HEK293 (cell line): ENCODE measurements around the gene TMEM145.

ENCODE experiments used
- CTCF ChIA-PET: fragments of 350-600 bp; formaldehyde crosslinking; extraction: SDS; loops from one replicate; lab custom pipeline; 2021; ENCODE audit warnings: antibody characterized with exemption; lab: Yijun Ruan, JAX
- POLR2A ChIA-PET: fragments of 300-600 bp; formaldehyde crosslinking; extraction: SDS; loops from one replicate; lab custom pipeline; 2020; ENCODE audit warnings: antibody characterized with exemption, inconsistent platforms; lab: Yijun Ruan, JAX
- H3K27ac ChIP-seq: fragments of 200-500 bp; sonication (Bioruptor generic); 2 replicates; pipeline ENCODE4 v1.5.1; 2014; ENCODE audit warnings: low read depth, low read length, control low read depth, inconsistent platforms; ENCODE audit errors: extremely low read depth
- H3K36me3 ChIP-seq, 2 experiments: fragments of 200-500 bp in 1 of 2; sonication (Bioruptor generic) in 1 of 2; 1 replicate in 1 of 2; 2 replicates in 1 of 2; pipeline ENCODE4 v1.5.1; 2014 to 2017; ENCODE audit warnings: inconsistent platforms in 2 of 2, low read length in 2 of 2; ENCODE audit not compliant: control insufficient read depth in 2 of 2, insufficient read depth in 1 of 2
- H3K4me1 ChIP-seq: fragments of 200-500 bp; sonication (Bioruptor generic); 2 replicates; pipeline ENCODE4 v1.5.1; 2014; ENCODE audit warnings: mild to moderate bottlenecking, low read length, inconsistent platforms; ENCODE audit not compliant: control insufficient read depth, insufficient read depth
- H3K4me3 ChIP-seq: 2 replicates; pipeline ENCODE4 v1.5.1; 2011; ENCODE audit warnings: low read depth, mild to moderate bottlenecking, control low read depth, low read length, moderate library complexity
- H3K9me3 ChIP-seq: fragments of 200-500 bp; sonication (Bioruptor generic); 2 replicates; pipeline ENCODE4 v1.5.1; 2014; ENCODE audit warnings: low read depth, low read length, inconsistent platforms; ENCODE audit not compliant: control insufficient read depth, insufficient read depth
- MZF1 ChIP-seq: fragments of 450-650 bp; formaldehyde crosslinking; IDR thresholded peaks from 2 replicates; pipeline ENCODE4 v1.5.1; 2017; ENCODE audit warnings: missing biosample characterization, missing genetic modification characterization, borderline replicate concordance
- SCRT1 ChIP-seq: fragments of 450-650 bp; formaldehyde crosslinking; IDR thresholded peaks from 2 replicates; pipeline ENCODE4 v1.5.1; 2016; ENCODE audit warnings: missing biosample characterization, missing genetic modification characterization, borderline replicate concordance
- ZBTB21 ChIP-seq: fragments of 450-650 bp; formaldehyde crosslinking; IDR thresholded peaks from 2 replicates; pipeline ENCODE4 v1.5.1; 2017; ENCODE audit warnings: missing biosample characterization, missing genetic modification characterization
- ZNF121 ChIP-seq: fragments of 450-650 bp; formaldehyde crosslinking; IDR thresholded peaks from 2 replicates; pipeline ENCODE4 v1.5.1; 2016; ENCODE audit warnings: missing biosample characterization, missing genetic modification characterization
- ZNF214 ChIP-seq: fragments of 450-650 bp; formaldehyde crosslinking; IDR thresholded peaks from 2 replicates; pipeline ENCODE4 v1.5.1; 2017; ENCODE audit warnings: missing biosample characterization, mild to moderate bottlenecking, missing genetic modification characterization, borderline replicate concordance
- ZNF23 ChIP-seq: fragments of 450-650 bp; formaldehyde crosslinking; IDR thresholded peaks from 2 replicates; pipeline ENCODE4 v1.5.1; 2016; ENCODE audit warnings: missing biosample characterization, missing genetic modification characterization, borderline replicate concordance
- ZNF433 ChIP-seq: fragments of 450-650 bp; formaldehyde crosslinking; IDR thresholded peaks from 2 replicates; pipeline ENCODE4 v1.5.1; 2016; ENCODE audit warnings: missing biosample characterization, missing genetic modification characterization, low read depth
- ZNF600 ChIP-seq: fragments of 450-650 bp; formaldehyde crosslinking; IDR thresholded peaks from 2 replicates; pipeline ENCODE4 v1.5.1; 2016; ENCODE audit warnings: missing biosample characterization, missing genetic modification characterization
- ZNF658 ChIP-seq: fragments of 450-650 bp; formaldehyde crosslinking; IDR thresholded peaks from 2 replicates; pipeline ENCODE4; 2016; ENCODE audit warnings: missing biosample characterization, missing genetic modification characterization
- ZNF777 ChIP-seq: fragments of 450-650 bp; formaldehyde crosslinking; IDR thresholded peaks from 2 replicates; pipeline ENCODE4 v1.5.1; 2017; ENCODE audit warnings: missing biosample characterization, missing genetic modification characterization, borderline replicate concordance
- ZNF837 ChIP-seq: fragments of 450-650 bp; formaldehyde crosslinking; IDR thresholded peaks from 2 replicates; pipeline ENCODE4 v1.5.1; 2016; ENCODE audit warnings: missing biosample characterization, missing genetic modification characterization
- ZNF843 ChIP-seq: fragments of 450-650 bp; formaldehyde crosslinking; IDR thresholded peaks from 2 replicates; pipeline ENCODE4 v1.5.1; 2016; ENCODE audit warnings: missing biosample characterization, missing genetic modification characterization
- TF ChIP-seq, protein P1 (sequence below): fragments of 450-650 bp; formaldehyde crosslinking; IDR thresholded peaks from 2 replicates; pipeline ENCODE4 v1.5.1; 2016; ENCODE audit warnings: missing biosample characterization, missing genetic modification characterization
- TF ChIP-seq, protein P2 (sequence below): IDR thresholded peaks from 2 replicates; pipeline ENCODE4 v1.6.1; 2011; ENCODE audit warnings: mild to moderate bottlenecking, low read depth, low read length, borderline replicate concordance
- TF ChIP-seq, protein P3 (sequence below): fragments of 450-650 bp; formaldehyde crosslinking; IDR thresholded peaks from 2 replicates; pipeline ENCODE4 v1.5.1; 2016; ENCODE audit warnings: missing biosample characterization, missing genetic modification characterization
- TF ChIP-seq, protein P4 (sequence below): fragments of 450-650 bp; formaldehyde crosslinking; IDR thresholded peaks from 2 replicates; pipeline ENCODE4 v1.5.1; 2016; ENCODE audit warnings: missing biosample characterization, missing genetic modification characterization
- TF ChIP-seq, protein P5 (sequence below): fragments of 450-650 bp; IDR thresholded peaks from 2 replicates; pipeline ENCODE4 v1.5.1; 2018; ENCODE audit warnings: missing biosample characterization, mild to moderate bottlenecking, missing genetic modification characterization

Gene TMEM145

DNA sequence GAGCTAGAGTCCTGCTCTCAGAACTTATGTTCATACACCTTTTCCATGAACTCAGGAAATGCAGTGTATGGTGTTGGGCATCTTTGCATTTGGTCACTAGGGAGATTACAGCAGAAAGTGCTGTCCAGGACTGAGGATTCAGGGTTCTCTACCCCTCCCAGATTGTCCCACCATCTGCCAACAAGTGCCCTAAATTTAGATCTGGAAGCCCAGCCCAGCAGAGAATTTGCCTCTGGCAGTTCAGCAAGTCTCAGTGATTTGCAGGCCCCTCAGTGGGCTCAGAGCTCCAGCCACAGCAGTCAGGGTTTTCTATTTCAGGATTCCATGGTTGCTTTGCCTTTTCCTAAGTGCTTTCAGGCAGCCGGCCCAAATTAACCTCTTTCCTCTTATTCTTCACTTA lies 53.6 kb downstream of the TMEM145 start (continued):
- TF ChIP-seq, protein P1, sequence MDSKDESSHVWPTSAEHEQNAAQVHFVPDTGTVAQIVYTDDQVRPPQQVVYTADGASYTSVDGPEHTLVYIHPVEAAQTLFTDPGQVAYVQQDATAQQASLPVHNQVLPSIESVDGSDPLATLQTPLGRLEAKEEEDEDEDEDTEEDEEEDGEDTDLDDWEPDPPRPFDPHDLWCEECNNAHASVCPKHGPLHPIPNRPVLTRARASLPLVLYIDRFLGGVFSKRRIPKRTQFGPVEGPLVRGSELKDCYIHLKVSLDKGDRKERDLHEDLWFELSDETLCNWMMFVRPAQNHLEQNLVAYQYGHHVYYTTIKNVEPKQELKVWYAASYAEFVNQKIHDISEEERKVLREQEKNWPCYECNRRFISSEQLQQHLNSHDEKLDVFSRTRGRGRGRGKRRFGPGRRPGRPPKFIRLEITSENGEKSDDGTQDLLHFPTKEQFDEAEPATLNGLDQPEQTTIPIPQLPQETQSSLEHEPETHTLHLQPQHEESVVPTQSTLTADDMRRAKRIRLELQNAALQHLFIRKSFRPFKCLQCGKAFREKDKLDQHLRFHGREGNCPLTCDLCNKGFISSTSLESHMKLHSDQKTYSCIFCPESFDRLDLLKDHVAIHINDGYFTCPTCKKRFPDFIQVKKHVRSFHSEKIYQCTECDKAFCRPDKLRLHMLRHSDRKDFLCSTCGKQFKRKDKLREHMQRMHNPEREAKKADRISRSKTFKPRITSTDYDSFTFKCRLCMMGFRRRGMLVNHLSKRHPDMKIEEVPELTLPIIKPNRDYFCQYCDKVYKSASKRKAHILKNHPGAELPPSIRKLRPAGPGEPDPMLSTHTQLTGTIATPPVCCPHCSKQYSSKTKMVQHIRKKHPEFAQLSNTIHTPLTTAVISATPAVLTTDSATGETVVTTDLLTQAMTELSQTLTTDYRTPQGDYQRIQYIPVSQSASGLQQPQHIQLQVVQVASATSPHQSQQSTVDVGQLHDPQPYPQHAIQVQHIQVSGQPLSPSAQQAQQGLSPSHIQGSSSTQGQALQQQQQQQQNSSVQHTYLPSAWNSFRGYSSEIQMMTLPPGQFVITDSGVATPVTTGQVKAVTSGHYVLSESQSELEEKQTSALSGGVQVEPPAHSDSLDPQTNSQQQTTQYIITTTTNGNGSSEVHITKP (tag by site-specific recombination) = no peak
- TF ChIP-seq ZNF777 (tag by site-specific recombination) (no peak), ZNF837 (tag by site-specific recombination) (no peak), ZNF23 (tag by site-specific recombination) (no peak), ZNF658 (no peak), SCRT1 (tag by site-specific recombination) (no peak), ZNF433 (no peak), ZNF214 (tag by site-specific recombination) (no peak), MZF1 (tag by site-specific recombination) (no peak), ZNF600 (tag by site-specific recombination) (no peak), ZBTB21 (tag by site-specific recombination) (no peak)
- TF ChIP-seq, protein P2, sequence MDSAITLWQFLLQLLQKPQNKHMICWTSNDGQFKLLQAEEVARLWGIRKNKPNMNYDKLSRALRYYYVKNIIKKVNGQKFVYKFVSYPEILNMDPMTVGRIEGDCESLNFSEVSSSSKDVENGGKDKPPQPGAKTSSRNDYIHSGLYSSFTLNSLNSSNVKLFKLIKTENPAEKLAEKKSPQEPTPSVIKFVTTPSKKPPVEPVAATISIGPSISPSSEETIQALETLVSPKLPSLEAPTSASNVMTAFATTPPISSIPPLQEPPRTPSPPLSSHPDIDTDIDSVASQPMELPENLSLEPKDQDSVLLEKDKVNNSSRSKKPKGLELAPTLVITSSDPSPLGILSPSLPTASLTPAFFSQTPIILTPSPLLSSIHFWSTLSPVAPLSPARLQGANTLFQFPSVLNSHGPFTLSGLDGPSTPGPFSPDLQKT = no peak
- TF ChIP-seq, protein P3, sequence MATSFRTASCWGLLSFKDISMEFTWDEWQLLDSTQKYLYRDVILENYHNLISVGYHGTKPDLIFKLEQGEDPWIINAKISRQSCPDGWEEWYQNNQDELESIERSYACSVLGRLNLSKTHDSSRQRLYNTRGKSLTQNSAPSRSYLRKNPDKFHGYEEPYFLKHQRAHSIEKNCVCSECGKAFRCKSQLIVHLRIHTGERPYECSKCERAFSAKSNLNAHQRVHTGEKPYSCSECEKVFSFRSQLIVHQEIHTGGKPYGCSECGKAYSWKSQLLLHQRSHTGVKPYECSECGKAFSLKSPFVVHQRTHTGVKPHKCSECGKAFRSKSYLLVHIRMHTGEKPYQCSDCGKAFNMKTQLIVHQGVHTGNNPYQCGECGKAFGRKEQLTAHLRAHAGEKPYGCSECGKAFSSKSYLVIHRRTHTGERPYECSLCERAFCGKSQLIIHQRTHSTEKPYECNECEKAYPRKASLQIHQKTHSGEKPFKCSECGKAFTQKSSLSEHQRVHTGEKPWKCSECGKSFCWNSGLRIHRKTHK (tag by site-specific recombination) = no peak

DNA sequence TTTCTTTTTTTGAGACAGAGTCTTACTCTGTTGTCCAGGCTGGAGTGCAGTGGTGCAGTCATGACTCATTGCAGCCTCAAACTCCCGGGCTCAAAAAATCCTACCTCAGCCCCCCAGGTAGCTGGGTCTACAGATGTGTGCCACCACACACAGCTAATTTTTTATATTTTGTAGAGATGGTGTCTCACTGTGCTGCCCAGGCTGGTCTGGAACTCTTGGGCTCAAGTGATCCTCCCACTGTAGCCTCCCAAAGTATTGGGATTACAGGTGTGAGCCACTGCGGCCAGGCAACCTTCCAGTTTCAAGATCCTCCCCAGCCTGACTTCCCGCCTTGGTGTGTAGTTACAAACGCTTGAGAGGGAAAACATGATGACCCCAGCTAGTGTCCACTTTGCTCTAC lies 54.8 kb downstream of the TMEM145 start:
- POLR2A ChIA-PET = no interaction called here

DNA sequence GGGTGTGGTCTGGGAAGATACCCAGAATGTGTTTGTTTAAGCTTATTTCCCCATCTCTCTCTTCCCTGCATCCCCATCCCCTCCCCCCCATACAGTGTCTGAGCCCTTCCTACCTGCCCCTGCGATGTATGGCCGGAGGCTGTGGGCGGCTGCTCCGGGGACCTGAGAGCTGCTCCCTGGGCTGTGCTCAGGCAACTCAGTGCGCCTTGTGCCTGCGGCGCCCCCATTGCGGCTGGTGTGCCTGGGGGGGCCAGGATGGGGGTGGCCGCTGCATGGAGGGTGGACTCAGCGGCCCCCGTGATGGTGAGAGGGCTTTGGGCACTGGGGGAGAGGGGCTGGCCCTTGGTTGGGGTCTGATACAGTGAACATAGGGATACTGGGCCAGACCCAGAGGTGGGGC lies 55.3 kb downstream of the TMEM145 start:
- no peaks in the 10 kb centered on the region for H3K9me3 ChIP-seq
- CTCF ChIA-PET = no interaction called here
- no peak overlapping the region for H3K27ac ChIP-seq
- 0 out of 2 replicates have a peak, but pooled peaks cover 3% of the 10 kb centered on the region for H3K4me1 ChIP-seq
- POLR2A ChIA-PET = no interaction called here
- H3K4me3 ChIP-seq = no peak overlapping the region
- peaks cover 39 to 41% of the 10 kb centered on the region in 2 experiments for H3K36me3 ChIP-seq
- TF ChIP-seq, protein P4, sequence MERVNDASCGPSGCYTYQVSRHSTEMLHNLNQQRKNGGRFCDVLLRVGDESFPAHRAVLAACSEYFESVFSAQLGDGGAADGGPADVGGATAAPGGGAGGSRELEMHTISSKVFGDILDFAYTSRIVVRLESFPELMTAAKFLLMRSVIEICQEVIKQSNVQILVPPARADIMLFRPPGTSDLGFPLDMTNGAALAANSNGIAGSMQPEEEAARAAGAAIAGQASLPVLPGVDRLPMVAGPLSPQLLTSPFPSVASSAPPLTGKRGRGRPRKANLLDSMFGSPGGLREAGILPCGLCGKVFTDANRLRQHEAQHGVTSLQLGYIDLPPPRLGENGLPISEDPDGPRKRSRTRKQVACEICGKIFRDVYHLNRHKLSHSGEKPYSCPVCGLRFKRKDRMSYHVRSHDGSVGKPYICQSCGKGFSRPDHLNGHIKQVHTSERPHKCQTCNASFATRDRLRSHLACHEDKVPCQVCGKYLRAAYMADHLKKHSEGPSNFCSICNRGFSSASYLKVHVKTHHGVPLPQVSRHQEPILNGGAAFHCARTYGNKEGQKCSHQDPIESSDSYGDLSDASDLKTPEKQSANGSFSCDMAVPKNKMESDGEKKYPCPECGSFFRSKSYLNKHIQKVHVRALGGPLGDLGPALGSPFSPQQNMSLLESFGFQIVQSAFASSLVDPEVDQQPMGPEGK (tag by site-specific recombination) = 0 out of 2 replicates have a peak, but pooled peaks have one; percentile 15
- no peak for TF ChIP-seq ZNF843
- TF ChIP-seq, all 188 proteins: peak for 1

More for the DNA sequence above, 54.8 kb downstream of the TMEM145 start:
- H3K36me3 ChIP-seq = peaks cover 39 to 45% of the 10 kb centered on the region in 2 experiments
- no peaks in the 10 kb centered on the region for H3K9me3 ChIP-seq
- H3K4me3 ChIP-seq = no peak overlapping the region
- H3K4me1 ChIP-seq = 0 out of 2 replicates have a peak, but pooled peaks cover 3% of the 10 kb centered on the region
- CTCF ChIA-PET = interaction anchor here (0.7 kb wide), 1 partner anchor 486 kb away, joined by 4 read pairs; no protein-coding TSS in a partner anchor
- TF ChIP-seq, protein P5, sequence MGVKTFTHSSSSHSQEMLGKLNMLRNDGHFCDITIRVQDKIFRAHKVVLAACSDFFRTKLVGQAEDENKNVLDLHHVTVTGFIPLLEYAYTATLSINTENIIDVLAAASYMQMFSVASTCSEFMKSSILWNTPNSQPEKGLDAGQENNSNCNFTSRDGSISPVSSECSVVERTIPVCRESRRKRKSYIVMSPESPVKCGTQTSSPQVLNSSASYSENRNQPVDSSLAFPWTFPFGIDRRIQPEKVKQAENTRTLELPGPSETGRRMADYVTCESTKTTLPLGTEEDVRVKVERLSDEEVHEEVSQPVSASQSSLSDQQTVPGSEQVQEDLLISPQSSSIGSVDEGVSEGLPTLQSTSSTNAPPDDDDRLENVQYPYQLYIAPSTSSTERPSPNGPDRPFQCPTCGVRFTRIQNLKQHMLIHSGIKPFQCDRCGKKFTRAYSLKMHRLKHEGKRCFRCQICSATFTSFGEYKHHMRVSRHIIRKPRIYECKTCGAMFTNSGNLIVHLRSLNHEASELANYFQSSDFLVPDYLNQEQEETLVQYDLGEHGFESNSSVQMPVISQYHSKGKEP (tag by site-specific recombination) = no peak
- peak; percentile 77; the same call in 1 of the 2 replicates for TF ChIP-seq ZNF121 (tag by site-specific recombination)
- TF ChIP-seq, all 188 proteins: peak for 1
- H3K27ac ChIP-seq = no peak overlapping the region
